ENCODE results near the gene CERS6.

GRCh38 chr2:168475636-168476035 lies 19.6 kb downstream of the CERS6 start:
- TF ChIP-seq CTCF (IDR thresholded peaks at IDR 0.05) (no peak), POLR2A (IDR thresholded peaks at IDR 0.05; ENCODE audit: low read depth) (no peak)

Data from esophagus muscularis mucosa (tissue), 3 donors.